Memory B cell (primary cell): Measurements from ENCODE around the gene ITM2C.

Source experiments
- ATAC-seq: fragments of 150-1000 bp; cut with Tn5 transposase; 2 replicates; pipeline ENCODE4 v1.10.0; 2021; ENCODE audit warnings: low read depth, mild to moderate bottlenecking, moderate library complexity
- DNase-seq, 2 donors: peaks; one replicate each; pipeline ENCODE4 v3.0.0; 2022; ENCODE audit warnings: low spot score in 2 of 2
- H3K27ac Mint-ChIP-seq: one replicate; pipeline ENCODE4 v1.8.0; 2022; ENCODE audit warnings: mild to moderate bottlenecking, moderate library complexity, mixed read lengths
- H3K27me3 Mint-ChIP-seq: one replicate; pipeline ENCODE4 v1.8.0; 2022; ENCODE audit warnings: mixed read lengths
- H3K36me3 Mint-ChIP-seq: one replicate; pipeline ENCODE4 v1.8.0; 2022; ENCODE audit warnings: mild to moderate bottlenecking, mixed read lengths
- H3K4me1 Mint-ChIP-seq: one replicate; pipeline ENCODE4 v1.8.0; 2022; ENCODE audit warnings: mixed read lengths
- H3K4me3 Mint-ChIP-seq: one replicate; pipeline ENCODE4 v1.8.0; 2022; ENCODE audit warnings: mild to moderate bottlenecking, moderate library complexity, mixed read lengths
- H3K9me3 Mint-ChIP-seq: one replicate; pipeline ENCODE4 v1.8.0; 2022; ENCODE audit warnings: mixed read lengths

Gene ITM2C

DNA sequence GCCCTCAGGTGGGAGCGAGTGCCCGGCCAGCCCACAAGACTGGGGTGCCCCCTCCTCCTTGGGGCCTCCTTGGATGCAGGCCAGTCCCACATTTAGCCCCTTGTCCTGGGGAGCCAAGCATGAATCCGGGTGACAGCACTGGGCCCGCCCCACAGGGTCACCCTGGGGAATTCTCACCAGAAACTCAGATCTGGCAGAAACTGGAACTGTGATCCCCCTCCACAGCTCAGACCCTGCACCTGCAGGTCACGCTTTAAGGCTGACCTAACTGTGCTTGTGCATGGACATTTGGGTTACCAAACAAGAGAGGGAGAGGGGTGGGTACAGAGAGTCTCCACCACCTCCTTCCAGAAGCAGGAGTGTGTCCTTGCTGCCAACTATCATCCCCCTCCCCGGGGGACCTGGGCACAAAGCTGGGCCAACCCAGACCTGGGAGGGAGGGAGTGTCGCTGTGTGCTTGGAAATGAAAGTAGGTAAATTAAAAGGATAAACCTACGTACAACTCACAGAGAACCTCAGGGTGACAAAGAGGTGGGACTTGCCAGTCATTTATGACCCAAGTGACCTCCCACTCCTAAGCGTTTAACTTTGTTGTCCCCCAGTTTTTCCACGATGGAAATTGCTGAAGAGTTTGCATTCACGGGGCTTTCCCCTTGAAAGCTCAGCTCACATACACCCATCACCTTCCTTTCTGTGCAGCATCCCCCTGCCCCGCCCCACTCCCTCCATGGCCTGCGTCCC lies 9.1 kb downstream of the ITM2C start:
- peaks cover 51% of the 10 kb centered on the region for H3K4me1 Mint-ChIP-seq
- H3K27me3 Mint-ChIP-seq = no peaks in the 10 kb centered on the region

GRCh38 chr2:230874456-230874855 lies 9.7 kb downstream of the ITM2C start:
- Mint-ChIP-seq H3K27me3 (no peaks in the 10 kb centered on the region), H3K9me3 (no peaks in the 10 kb centered on the region), H3K4me1 (peaks cover 53% of the 10 kb centered on the region), H3K36me3 (peaks cover 5% of the 10 kb centered on the region), H3K27ac (peak overlapping the region; percentile 90), H3K4me3 (peak overlapping the region; percentile 70)
- ATAC-seq = no peak
- DNase-seq = no peak

More for the DNA sequence above, 9.1 kb downstream of the ITM2C start:
- Mint-ChIP-seq H3K9me3 (no peaks in the 10 kb centered on the region), H3K36me3 (peaks cover 6% of the 10 kb centered on the region), H3K4me3 (peak overlapping the region; percentile 70), H3K27ac (peak overlapping the region; percentile 90)
- DNase-seq (peak; percentile 75 to 79), ATAC-seq (peak; percentile 72)

GRCh38 chr2:230874876-230875275 lies 10.1 kb downstream of the ITM2C start:
- Mint-ChIP-seq H3K27ac (peak overlapping the region; percentile 90), H3K9me3 (no peaks in the 10 kb centered on the region), H3K27me3 (no peaks in the 10 kb centered on the region), H3K36me3 (peaks cover 5% of the 10 kb centered on the region), H3K4me3 (peak overlapping the region; percentile 70), H3K4me1 (peaks cover 53% of the 10 kb centered on the region)
- no peak for DNase-seq
- ATAC-seq = no peak

GRCh38 chr2:230875347-230876315 lies 10.9 kb downstream of the ITM2C start:
- no peaks in the 10 kb centered on the region for H3K27me3 Mint-ChIP-seq
- H3K27ac Mint-ChIP-seq = peak overlapping the region; percentile 90
- ATAC-seq (no peak), DNase-seq (no peak)
- H3K4me1 Mint-ChIP-seq = peaks cover 47% of the 10 kb centered on the region
- peaks cover 5% of the 10 kb centered on the region for H3K36me3 Mint-ChIP-seq
- H3K4me3 Mint-ChIP-seq = peak overlapping the region; percentile 11
- no peaks in the 10 kb centered on the region for H3K9me3 Mint-ChIP-seq

- Mint-ChIP-seq H3K27me3 (no peaks in the 10 kb centered on the region), H3K4me3 (peak overlapping the region; percentile 38), H3K9me3 (no peaks in the 10 kb centered on the region), H3K4me1 (peaks cover 44% of the 10 kb centered on the region), H3K36me3 (peaks cover 5% of the 10 kb centered on the region), H3K27ac (peak overlapping the region; percentile 84)
- no peak for ATAC-seq
- DNase-seq = no peak
These were observed 12.5 kb downstream of the ITM2C start for GRCh38 chr2:230877116-230877758.

GRCh38 chr2:230877759-230878598 lies 13.2 kb downstream of the ITM2C start:
- peaks cover 40% of the 10 kb centered on the region for H3K4me1 Mint-ChIP-seq

DNA sequence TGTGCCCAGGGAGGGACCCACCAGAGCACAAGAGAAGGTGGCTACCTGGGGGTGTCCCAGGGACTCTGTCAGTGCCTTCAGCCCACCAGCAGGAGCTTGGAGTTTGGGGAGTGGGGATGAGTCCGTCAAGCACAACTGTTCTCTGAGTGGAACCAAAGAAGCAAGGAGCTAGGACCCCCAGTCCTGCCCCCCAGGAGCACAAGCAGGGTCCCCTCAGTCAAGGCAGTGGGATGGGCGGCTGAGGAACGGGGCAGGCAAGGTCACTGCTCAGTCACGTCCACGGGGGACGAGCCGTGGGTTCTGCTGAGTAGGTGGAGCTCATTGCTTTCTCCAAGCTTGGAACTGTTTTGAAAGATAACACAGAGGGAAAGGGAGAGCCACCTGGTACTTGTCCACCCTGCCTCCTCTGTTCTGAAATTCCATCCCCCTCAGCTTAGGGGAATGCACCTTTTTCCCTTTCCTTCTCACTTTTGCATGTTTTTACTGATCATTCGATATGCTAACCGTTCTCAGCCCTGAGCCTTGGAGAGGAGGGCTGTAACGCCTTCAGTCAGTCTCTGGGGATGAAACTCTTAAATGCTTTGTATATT lies 14.0 kb downstream of the ITM2C start:
- DNase-seq = no peak
- Mint-ChIP-seq H3K9me3 (no peaks in the 10 kb centered on the region), H3K4me1 (peaks cover 35% of the 10 kb centered on the region), H3K36me3 (peaks cover 5% of the 10 kb centered on the region), H3K4me3 (peak overlapping the region; percentile 17), H3K27ac (peak overlapping the region; percentile 84), H3K27me3 (no peaks in the 10 kb centered on the region)
- ATAC-seq = no peak

More at GRCh38 chr2:230877759-230878598, 13.2 kb downstream of the ITM2C start:
- Mint-ChIP-seq H3K4me3 (peak overlapping the region; percentile 38), H3K9me3 (no peaks in the 10 kb centered on the region), H3K27ac (peak overlapping the region; percentile 84), H3K36me3 (peaks cover 5% of the 10 kb centered on the region), H3K27me3 (no peaks in the 10 kb centered on the region)
- peak; percentile 62 for ATAC-seq
- DNase-seq = peak; percentile 56 to 61

- Mint-ChIP-seq H3K27me3 (no peaks in the 10 kb centered on the region), H3K27ac (peak overlapping the region; percentile 64), H3K4me3 (no peak overlapping the region), H3K9me3 (no peaks in the 10 kb centered on the region), H3K4me1 (peaks cover 30% of the 10 kb centered on the region), H3K36me3 (peaks cover 5% of the 10 kb centered on the region)
- ATAC-seq = no peak
- DNase-seq = no peak
These were observed 14.6 kb downstream of the ITM2C start for GRCh38 chr2:230879271-230879882.

GRCh38 chr2:230879891-230880290 lies 15.1 kb downstream of the ITM2C start:
- no peak for ATAC-seq
- no peak for DNase-seq
- Mint-ChIP-seq H3K9me3 (no peaks in the 10 kb centered on the region), H3K27ac (no peak overlapping the region), H3K4me3 (no peak overlapping the region), H3K36me3 (peaks cover 5% of the 10 kb centered on the region), H3K27me3 (no peaks in the 10 kb centered on the region), H3K4me1 (peaks cover 26% of the 10 kb centered on the region)

DNA sequence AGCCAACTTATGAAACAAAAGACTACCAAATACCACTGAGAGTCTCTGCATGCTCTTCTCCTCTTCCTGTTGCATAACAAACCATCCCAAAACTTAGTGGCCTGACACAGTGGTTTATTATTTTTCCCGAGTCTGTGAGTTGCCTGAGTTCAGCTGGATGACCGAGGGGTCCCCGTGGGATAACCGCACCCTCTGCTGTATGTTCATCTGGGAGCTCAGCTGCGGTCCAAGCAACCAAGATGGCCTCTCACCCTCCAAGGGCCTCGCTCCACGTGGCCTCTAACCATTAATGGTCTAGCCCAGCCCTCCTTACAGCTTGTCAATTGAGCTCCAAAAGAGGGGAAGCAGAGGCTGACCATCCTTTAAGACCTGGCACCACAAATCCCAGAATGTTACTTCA lies 17.1 kb downstream of the ITM2C start:
- Mint-ChIP-seq H3K9me3 (no peaks in the 10 kb centered on the region), H3K4me3 (no peak overlapping the region), H3K27me3 (no peaks in the 10 kb centered on the region), H3K27ac (no peak overlapping the region), H3K4me1 (peaks cover 28% of the 10 kb centered on the region), H3K36me3 (peaks cover under 1% of the 10 kb centered on the region)
- no peak for ATAC-seq
- no peak for DNase-seq

- peak; percentile 65 for ATAC-seq
These were observed 20.9 kb downstream of the ITM2C start for GRCh38 chr2:230885463-230886130.

DNA sequence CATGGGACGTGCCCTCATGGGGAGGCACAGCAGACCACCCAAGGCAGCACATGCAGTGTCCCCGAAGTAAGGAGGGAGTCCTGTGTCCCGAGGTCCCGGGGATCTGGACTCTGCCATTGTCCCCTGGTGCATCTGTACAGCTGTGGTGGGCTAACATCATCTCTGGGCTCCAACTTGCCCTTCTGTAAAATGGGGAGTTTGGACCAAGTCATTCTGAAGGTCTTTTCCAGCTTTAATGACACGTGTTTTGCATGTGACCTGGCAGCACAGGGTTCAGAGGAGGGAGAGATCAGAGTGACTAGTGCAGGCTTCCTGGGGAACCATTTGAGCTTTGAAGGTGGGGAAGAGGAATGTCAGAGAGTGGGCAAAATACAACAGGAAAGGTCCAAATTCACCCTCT lies 21.5 kb downstream of the ITM2C start:
- H3K9me3 Mint-ChIP-seq = no peaks in the 10 kb centered on the region
- DNase-seq (no peak), ATAC-seq (no peak)
- peaks cover 20% of the 10 kb centered on the region for H3K4me1 Mint-ChIP-seq
- no peak overlapping the region for H3K4me3 Mint-ChIP-seq
- no peak overlapping the region for H3K27ac Mint-ChIP-seq
- H3K36me3 Mint-ChIP-seq = no peaks in the 10 kb centered on the region
- no peaks in the 10 kb centered on the region for H3K27me3 Mint-ChIP-seq

More at GRCh38 chr2:230885463-230886130, 20.9 kb downstream of the ITM2C start:
- peaks cover 19% of the 10 kb centered on the region for H3K4me1 Mint-ChIP-seq
- H3K36me3 Mint-ChIP-seq = no peaks in the 10 kb centered on the region
- DNase-seq = no peak
- no peaks in the 10 kb centered on the region for H3K27me3 Mint-ChIP-seq
- H3K4me3 Mint-ChIP-seq = no peak overlapping the region
- H3K9me3 Mint-ChIP-seq = no peaks in the 10 kb centered on the region
- peak overlapping the region; percentile 17 for H3K27ac Mint-ChIP-seq
